ENCODE measurements around the gene SH3TC1. TPM values are rescaled to one million over a fixed set of nuclear protein-coding genes. Genes with fewer than 3 reads are reported as not detected.

Gene SH3TC1
- total RNA-seq, 1 donor from 2014 or later: 82.8 TPM

DNA sequence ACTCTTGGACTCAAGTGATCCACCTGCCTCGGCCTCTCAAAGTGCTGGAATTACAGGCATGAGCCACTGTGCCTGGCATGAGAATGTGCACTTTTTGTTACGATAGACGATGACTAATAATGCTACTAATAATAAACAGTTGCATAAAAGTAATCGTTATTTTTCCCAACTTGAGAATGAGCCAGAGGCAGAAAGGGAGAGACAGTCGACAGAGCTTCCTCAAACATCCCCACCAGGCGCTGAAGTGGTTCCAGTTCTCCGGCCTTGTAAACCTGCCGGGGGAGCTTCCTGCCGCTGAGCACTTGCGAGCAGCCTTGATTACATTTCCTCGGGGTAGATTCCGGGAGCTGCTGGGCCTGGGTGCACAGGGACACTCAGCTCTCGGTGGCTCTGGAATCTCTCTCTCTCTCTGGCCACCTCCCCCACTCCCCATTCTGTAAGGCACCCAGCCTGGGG lies 61.6 kb downstream of the SH3TC1 start:
- DNase-seq (ENCODE audit: low read depth in 2 of 2): peak in 1 of 2 donors; percentile 57

GRCh38 chr4:8261851-8262535 lies 62.9 kb downstream of the SH3TC1 start:
- no peak for DNase-seq (ENCODE audit: low read depth in 2 of 2)

GRCh38 chr4:8262637-8263322 lies 63.7 kb downstream of the SH3TC1 start:
- no peak for DNase-seq (ENCODE audit: low read depth in 2 of 2)

GRCh38 chr4:8263397-8263796 lies 64.3 kb downstream of the SH3TC1 start:
- DNase-seq (ENCODE audit: low read depth in 2 of 2): no peak

DNA sequence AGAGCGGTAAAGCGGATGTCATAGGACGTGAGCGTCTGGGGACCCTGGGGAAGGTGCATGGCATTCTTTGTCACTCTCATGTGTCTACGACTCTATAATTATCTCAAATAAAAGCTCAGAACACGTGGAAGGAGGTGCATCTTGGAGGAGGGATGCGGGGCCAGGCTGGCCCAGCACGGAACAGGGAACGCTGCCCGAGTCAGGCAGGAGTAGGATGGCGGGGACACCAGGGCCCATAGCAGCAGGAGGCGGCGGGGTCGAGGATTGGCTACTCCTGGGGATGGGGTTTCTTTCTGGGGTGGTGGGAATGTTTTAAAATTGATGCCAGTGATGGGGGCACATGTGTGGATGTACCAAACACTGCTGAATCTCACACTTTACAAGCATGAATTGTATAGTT lies 65.0 kb downstream of the SH3TC1 start:
- DNase-seq (ENCODE audit: low read depth in 2 of 2): no peak

- no peak for DNase-seq (ENCODE audit: low read depth in 2 of 2)
These were observed 66.3 kb downstream of the SH3TC1 start for GRCh38 chr4:8265171-8265929.

- no peak for DNase-seq (ENCODE audit: low read depth in 2 of 2)
These were observed 67.0 kb downstream of the SH3TC1 start for GRCh38 chr4:8266088-8266487.

DNA sequence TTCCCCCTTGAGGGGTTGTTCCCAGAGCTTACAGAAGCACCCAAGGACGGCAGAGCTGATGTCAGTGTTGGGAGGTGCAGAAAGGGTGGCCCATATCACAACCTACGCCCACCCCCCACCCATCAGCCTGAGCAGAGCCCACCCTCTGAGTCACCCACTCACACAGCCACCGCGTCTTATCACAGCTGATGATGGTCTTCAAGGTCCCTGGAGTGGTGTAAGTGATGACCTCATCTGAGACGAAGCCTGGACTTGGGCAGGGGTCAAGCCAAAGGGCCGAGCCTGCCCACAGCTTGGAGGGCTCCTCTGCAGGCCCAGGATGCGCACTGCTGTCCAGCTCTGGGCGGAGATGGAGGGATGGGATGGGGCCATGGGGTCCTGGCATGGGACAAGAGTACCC lies 67.4 kb downstream of the SH3TC1 start:
- no peak for DNase-seq (ENCODE audit: low read depth in 2 of 2)

- peak; percentile 23 to 76 for DNase-seq (ENCODE audit: low read depth in 2 of 2)
These were observed 68.0 kb downstream of the SH3TC1 start for GRCh38 chr4:8267077-8267476.

- DNase-seq (ENCODE audit: low read depth in 2 of 2): no peak
These were observed 69.1 kb downstream of the SH3TC1 start for GRCh38 chr4:8268211-8268610.

GRCh38 chr4:8268901-8269534 lies 69.9 kb downstream of the SH3TC1 start:
- DNase-seq (ENCODE audit: low read depth in 2 of 2): no peak

- peak in 1 of 2 donors; percentile 70 for DNase-seq (ENCODE audit: low read depth in 2 of 2)
These were observed 70.7 kb downstream of the SH3TC1 start, which contains the start of gene HTRA3 for GRCh38 chr4:8269535-8270417. TSS of gene HTRA3 (plus strand) at chr4:8269754. CDS start at chr4:8269969, 215 bp downstream.

- no peak for DNase-seq (ENCODE audit: low read depth in 2 of 2)
These were observed 71.3 kb downstream of the SH3TC1 start for GRCh38 chr4:8270418-8270771.

GRCh38 chr4:8270912-8271815 lies 72.1 kb downstream of the SH3TC1 start:
- no peak for DNase-seq (ENCODE audit: low read depth in 2 of 2)

DNA sequence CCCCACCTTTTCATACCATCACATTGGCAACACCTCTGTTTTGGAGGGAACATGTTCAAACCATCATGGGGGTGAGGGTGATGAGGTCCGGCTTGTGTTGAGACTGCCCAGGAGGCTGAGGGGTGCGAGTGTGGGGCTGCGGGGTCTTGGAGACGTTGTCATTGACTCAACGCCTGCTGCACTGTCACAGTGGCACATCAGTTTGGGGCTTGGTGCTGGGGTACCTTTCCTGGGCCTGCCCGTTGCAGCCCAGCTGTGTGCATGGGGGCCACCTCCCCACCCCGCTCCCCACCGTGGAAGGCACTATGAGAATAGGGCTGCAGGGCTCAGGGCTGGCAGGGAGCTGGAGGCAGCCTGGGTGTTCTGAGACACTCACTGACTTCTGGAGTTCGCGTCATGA lies 72.7 kb downstream of the SH3TC1 start:
- no peak for DNase-seq (ENCODE audit: low read depth in 2 of 2)

- peak; percentile 36 to 70 for DNase-seq (ENCODE audit: low read depth in 2 of 2)
These were observed 73.7 kb downstream of the SH3TC1 start for GRCh38 chr4:8272472-8273428.

GRCh38 chr4:8273450-8273849 lies 74.4 kb downstream of the SH3TC1 start:
- DNase-seq (ENCODE audit: low read depth in 2 of 2): no peak

- DNase-seq (ENCODE audit: low read depth in 2 of 2): no peak
These were observed 75.1 kb downstream of the SH3TC1 start for GRCh38 chr4:8274066-8274652.

Measured in dermis microvascular lymphatic vessel endothelial cell (primary cell).